GM19463 (cell line): Measurements from ENCODE around the gene UGP2.
A peak's percentile ranks its signal among the peaks of the same experiment; 100 is the strongest.
"Not testable (repeated sequence)": the region's sequence is repeated elsewhere in the genome, so short reads cannot be mapped to it uniquely, and the experiment has no call there.

Experiments used
- ATAC-seq: cut with Tn5 transposase; IDR thresholded peaks from one replicate; pipeline ENCODE4 v1.9.1; 2021; ENCODE audit warnings: mild to moderate bottlenecking, moderate library complexity; ENCODE audit not compliant: unreplicated experiment

UGP2 gene

GRCh38 chr2:63840081-63840784, 1.5 kb upstream of the UGP2 start:
- peak; percentile 21 for ATAC-seq

DNA sequence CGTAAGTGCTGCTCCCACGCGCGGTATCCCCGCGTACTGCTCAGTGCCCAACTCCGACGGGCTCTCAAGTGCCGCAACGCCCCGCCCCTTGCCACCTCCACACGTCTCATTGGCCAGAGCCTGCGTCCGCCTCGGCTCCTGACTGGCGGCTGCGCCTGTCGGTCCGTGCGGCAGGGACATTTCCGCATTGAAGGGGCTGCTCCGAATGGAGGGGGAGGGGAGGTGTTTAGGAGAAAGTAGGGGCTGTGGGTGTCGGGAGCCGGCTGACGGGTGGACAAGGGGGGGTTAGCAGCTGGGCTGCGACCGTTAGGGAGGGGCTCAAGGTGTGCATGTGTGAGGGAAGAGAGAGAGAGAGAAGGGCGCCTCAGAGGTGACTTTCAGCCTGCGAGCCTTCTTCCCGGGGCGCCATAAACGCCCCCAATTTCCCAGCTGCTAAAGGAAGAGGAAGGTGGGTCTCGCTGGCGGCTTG, 877 bp upstream of the UGP2 start:
- ATAC-seq: peak; percentile 86

DNA sequence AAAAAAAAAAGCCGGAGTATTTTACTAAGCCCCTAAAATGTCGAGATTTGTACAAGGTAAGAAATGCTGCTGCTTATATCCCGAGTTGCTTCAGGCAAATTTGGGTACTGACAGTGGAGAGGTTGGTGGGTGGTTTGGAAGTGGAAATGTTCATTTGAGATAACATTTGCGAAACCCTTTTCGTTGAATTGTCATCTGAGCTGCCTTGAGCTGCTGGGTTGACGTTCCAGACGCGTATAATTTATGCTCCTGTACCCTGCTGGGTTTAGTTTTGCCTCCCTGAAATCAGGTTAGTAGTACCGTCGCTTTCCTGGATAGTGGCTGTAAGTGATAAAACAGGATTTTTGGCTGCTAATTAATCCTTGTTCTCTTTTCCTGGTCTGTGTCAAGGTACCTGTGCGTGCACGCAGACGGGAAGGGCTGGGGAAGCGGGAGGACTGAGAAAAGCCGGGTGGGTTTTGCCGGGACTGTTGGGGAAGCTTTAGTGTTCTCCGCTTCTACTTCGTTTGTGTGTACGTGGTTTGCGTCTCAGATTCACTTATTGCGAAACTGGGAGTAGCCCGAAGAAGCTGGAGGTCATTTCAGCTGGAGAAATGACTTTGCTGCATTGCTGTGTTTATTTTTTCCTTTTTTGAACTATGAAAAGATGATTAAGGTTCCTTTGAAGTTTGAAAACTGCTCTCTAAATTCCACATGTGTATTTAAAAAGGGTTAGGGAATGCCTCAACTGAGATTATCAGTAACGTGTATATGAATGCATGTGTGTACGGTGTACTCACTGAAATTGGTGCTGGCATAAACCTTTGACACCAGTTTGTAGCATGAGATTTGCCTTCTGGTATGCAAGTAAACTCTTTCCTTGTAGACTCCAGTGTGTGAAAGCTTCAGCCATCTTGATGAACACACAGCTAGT, 709 bp downstream of the UGP2 start:
- no peak for ATAC-seq

GRCh38 chr2:63843093-63843492, 1.4 kb downstream of the UGP2 start:
- no peak for ATAC-seq

- no peak for ATAC-seq
Measured at GRCh38 chr2:63843791-63844190, 2.1 kb downstream of the UGP2 start.

DNA sequence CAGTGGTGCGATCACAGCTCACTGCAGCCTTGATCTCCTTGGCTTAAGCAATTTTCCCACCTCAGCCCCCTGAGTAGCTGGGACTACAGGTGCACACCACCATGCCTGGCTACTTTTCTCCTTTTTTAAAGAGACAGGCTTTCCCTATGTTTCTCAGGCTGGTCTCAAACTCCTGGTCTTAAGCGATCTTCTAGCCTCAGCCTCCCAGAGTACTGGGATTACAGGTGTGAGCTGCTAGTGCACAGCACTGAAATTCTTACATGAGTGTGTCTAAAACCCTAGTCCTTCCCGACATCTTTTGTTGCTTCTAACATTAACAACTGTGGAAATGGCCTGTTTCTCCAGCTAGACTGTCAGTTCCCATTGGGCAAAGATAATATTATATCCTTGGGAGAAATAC, 2.9 kb downstream of the UGP2 start:
- ATAC-seq: no peak

DNA sequence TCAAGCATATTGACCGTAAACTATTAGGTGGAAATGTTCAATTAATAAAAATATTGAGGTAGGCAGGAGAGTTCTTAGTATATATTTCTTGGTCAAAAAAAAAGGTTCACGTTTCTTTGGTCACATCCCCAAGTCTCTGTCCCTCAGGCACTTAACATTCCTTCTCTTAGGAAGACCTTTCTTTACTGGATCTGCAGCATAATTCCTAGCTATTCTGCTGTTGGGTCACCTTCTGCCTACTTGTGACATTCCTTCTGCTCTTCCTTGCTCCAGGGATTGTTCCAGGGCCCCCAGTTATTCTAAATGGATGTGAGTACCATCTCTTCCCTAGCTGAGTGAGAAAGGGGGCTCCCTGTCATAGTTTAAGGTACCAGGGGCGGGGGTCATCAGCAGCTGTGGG, 4.2 kb downstream of the UGP2 start:
- no peak for ATAC-seq

- ATAC-seq: no peak
Measured at GRCh38 chr2:63846487-63846886, 4.8 kb downstream of the UGP2 start.

GRCh38 chr2:63847571-63847970, 5.9 kb downstream of the UGP2 start:
- ATAC-seq: not testable (repeated sequence)

- no peak for ATAC-seq
Measured at GRCh38 chr2:63849381-63850203, 7.9 kb downstream of the UGP2 start.

DNA sequence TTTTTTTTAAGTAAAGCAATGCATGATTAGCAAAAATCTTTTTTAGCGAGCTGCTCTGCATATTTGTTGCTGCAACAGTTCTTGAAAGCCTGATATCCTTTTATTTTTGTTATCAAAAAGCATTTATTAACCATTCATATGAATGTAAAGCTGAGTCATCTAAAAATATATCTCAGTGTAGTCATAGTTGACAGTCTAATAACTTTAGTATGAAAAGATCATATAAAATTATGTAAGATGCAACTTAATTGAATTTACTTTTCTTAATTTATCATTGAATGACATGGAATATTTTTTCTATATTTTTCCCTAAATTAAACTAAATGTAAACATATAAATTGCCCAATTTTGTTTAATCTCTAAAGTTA, 8.5 kb downstream of the UGP2 start:
- no peak for ATAC-seq

DNA sequence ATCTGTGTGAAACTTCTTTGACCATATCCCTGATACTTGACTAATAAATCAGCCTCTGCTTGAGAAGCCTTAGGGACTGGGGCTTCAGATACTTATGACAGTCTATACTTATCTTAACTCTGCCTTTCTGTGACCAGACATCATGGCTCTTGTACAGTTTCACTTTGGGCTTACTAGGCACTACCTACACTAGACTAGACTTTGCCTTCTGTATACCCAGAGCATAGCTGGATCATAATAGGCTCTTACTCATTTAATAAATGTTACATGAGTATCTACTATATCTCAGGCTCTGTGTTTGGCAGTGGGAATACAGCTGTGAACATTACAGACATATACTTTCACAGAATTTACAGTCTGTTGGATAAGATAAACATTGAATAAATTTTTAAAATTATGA, 9.0 kb downstream of the UGP2 start:
- ATAC-seq: no peak

- no peak for ATAC-seq
Measured at GRCh38 chr2:63851691-63852311, 10.1 kb downstream of the UGP2 start.

DNA sequence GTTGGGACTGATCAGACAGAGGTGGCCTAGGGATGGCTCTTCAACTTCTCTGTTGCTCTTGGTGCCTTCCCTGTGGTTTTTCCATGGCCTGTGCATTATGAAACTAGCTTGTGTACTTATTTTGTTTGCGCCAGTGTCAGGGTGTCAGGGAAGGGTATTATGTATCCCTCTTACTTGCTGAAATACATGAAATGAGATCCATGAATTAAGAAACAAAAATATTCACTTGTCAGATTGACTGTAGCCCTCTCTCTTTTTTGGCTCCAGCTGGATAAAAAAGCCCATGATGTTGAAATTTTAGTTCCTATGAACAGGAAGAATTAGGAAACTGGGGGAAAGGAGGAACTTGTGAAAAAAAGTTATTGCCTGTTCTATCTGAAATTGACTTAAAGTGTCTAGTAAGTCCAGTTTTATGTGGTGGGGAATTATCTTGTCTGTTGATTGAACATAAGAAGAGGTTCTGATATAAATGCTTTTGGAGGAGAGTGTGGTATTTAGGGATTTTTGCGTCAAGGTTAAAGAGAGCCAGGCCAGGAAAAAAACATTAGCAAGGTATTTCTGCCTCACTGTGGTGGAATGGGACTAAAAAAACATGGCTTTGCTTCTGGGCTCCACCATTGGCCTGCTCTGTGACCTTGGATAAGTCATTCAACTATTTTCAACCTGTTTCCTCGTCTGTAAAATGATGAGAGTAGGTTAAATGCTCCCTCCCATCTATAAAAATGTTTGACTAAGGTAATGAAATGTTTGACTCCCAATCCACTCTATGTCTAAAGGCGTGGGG, 12.0 kb downstream of the UGP2 start:
- no peak for ATAC-seq

DNA sequence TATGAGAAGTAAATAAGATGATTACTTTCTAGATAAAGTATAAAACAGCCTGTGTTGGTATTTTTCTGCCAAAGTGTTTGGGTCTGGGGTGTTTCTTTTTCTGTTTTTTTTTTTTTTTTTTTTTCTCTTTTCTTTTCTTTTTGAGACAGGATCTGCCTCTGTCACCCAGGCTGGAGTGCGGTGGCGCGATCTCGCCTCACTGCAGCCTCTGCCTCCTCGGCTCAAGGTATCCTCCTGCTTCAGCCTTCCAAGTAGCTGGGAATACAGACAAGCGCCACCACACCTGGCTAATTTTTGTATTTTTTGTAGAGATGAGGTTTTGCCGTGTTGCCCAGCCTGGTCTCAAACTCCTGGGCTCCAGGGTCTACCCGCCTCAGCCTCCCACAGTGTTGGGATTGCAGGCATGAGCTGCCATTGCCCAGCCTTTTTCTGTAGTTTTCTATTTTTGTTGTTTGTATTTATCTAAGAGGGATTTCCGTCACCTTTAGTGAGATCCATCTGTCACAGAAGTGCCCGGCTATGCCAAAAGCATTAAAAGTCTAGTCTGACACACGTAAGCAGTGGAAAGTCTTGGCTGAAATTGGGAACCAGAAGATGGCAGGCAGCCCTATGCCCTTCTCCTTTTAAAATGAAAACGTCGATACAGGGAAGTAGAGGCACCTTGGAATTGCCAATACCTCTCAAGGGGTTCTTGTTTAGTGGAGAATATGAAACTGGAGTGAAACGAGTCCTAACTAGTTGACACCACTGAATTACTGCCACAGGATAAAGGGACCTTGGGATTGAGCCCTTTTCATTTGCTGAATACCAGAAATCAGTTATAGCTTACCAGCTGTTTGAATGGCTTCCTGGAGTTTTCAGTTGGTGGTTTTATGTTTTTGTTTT, 14.0 kb downstream of the UGP2 start:
- ATAC-seq: no peak

GRCh38 chr2:63856303-63856603, 14.6 kb downstream of the UGP2 start:
- no peak for ATAC-seq

GRCh38 chr2:63858291-63858690, 16.6 kb downstream of the UGP2 start:
- no peak for ATAC-seq

GRCh38 chr2:63861220-63861822, 19.6 kb downstream of the UGP2 start:
- no peak for ATAC-seq

GRCh38 chr2:63862806-63863205, 21.1 kb downstream of the UGP2 start:
- ATAC-seq: no peak
